Neural cell (in vitro differentiated cells): ENCODE results near the gene SAMD4A.

Source experiments
- EP300 ChIP-seq: fragments of 450-650 bp; conservative IDR thresholded peaks from 2 replicates; pipeline ENCODE4 v1.6.1; 2014; ENCODE audit warnings: antibody characterized with exemption, mild to moderate bottlenecking, moderate library complexity; ENCODE audit not compliant: poor library complexity, severe bottlenecking
- EZH2 ChIP-seq: fragments of 200-600, 300-800 bp; shearing (Covaris generic), sonication (generic); IDR thresholded peaks from 2 replicates; pipeline ENCODE4 v1.6.1; 2014; ENCODE audit warnings: antibody characterized with exemption, low read length, borderline replicate concordance, mild to moderate bottlenecking; ENCODE audit not compliant: insufficient read depth, poor library complexity, severe bottlenecking
- POLR2AphosphoS5 ChIP-seq: IDR thresholded peaks from 2 replicates; pipeline ENCODE4 v1.6.1; 2012
- RAD21 ChIP-seq: fragments of 450-650 bp; conservative IDR thresholded peaks from 2 replicates; pipeline ENCODE4 v1.6.1; 2014; ENCODE audit warnings: antibody characterized with exemption, mild to moderate bottlenecking, moderate library complexity
- SMC3 ChIP-seq: fragments of 450-650 bp; conservative IDR thresholded peaks from 2 replicates; pipeline ENCODE4 v1.6.1; 2014; ENCODE audit warnings: antibody characterized with exemption, mild to moderate bottlenecking, moderate library complexity; ENCODE audit not compliant: poor library complexity
- TAF1 ChIP-seq: IDR thresholded peaks from 2 replicates; pipeline ENCODE4 v1.6.1; 2012; ENCODE audit warnings: low read depth
- TF ChIP-seq, protein P1 (sequence below): fragments of 450-650 bp; IDR thresholded peaks from 2 replicates; pipeline ENCODE4 v1.5.1; 2014; ENCODE audit warnings: antibody characterized with exemption, mild to moderate bottlenecking, moderate library complexity; ENCODE audit not compliant: poor library complexity, severe bottlenecking

- peak; percentile 53 for TF ChIP-seq TAF1
- TF ChIP-seq SMC3 = no peak
- TF ChIP-seq EZH2 = no peak
- TF ChIP-seq EP300 = no peak
- TF ChIP-seq, protein P1, sequence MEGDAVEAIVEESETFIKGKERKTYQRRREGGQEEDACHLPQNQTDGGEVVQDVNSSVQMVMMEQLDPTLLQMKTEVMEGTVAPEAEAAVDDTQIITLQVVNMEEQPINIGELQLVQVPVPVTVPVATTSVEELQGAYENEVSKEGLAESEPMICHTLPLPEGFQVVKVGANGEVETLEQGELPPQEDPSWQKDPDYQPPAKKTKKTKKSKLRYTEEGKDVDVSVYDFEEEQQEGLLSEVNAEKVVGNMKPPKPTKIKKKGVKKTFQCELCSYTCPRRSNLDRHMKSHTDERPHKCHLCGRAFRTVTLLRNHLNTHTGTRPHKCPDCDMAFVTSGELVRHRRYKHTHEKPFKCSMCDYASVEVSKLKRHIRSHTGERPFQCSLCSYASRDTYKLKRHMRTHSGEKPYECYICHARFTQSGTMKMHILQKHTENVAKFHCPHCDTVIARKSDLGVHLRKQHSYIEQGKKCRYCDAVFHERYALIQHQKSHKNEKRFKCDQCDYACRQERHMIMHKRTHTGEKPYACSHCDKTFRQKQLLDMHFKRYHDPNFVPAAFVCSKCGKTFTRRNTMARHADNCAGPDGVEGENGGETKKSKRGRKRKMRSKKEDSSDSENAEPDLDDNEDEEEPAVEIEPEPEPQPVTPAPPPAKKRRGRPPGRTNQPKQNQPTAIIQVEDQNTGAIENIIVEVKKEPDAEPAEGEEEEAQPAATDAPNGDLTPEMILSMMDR = no peak
- peak; percentile 31 for TF ChIP-seq POLR2AphosphoS5
- no peak for TF ChIP-seq RAD21
Measured at GRCh38 chr14:54565785-54566409, 1.0 kb upstream of the SAMD4A start.
